ENCODE results near the gene TMEM98.
"Not testable (repeated sequence)": the region's sequence is repeated elsewhere in the genome, so short reads cannot be mapped to it uniquely, and the experiment has no call there.

The TMEM98 gene

GRCh38 chr17:32927724-32928585, at the start of gene TMEM98:
TSS of gene TMEM98 (plus strand) at chr17:32928153. CDS start at chr17:32931529, 3,376 bp downstream.
- no peak for DNase-seq

- DNase-seq = no peak
These were observed 49.7 kb upstream of the TMEM98 start for GRCh38 chr17:32878211-32878610.

DNA sequence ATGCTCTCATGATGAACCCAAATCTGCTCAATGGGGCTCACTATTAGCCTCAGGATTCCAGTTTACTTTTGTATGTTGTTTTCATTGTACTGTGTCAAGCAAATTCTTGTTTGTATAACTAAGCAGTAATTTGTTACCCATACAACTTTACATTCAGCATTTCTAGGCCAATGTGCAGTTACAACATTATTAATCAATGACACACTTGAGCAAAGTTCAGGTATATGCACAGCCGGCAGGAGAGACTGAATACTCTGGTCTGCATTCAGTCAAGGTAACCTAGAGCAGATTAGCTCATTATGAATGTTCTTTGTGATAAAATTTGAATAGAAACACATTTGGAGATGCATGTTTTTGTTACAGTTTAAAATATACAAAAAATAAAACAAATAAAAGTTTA, 48.8 kb upstream of the TMEM98 start:
- no peak for DNase-seq

DNA sequence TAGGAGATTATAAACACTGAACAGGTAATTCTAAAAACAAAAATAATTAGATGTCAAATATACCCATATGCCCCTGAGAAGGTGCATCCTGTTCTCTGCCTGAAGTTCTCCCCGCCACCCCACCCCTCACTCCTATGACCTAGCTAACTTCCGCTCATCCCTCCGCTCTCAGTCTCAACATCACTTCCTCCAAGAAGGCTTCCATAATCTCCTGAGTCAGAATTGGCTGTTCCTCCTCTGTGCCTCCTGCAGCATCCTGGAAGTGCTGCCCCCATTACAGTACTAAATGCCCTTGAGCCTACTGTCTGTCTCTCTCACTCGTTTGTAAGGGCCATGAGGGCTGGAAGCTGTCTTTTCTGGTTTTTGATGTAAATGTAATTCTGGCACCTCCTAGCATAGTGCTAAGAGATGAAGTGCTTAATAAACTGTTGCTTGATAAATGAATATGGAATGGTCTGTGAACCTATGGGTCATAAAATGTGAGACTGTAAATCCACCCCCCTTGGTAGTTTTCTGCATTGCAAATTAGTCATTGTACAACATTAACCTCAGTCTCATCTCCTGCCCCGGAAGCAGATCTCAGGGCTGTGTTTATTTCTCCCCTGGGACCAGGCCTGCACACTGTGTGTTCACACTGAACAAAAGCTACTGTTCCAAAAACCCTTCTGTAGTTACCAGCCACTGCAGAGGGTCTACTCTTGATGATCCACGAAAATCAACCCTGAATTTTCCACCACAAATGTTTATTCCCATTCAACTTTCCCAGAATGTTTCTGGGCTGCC, 47.1 kb upstream of the TMEM98 start:
- no peak for DNase-seq

DNA sequence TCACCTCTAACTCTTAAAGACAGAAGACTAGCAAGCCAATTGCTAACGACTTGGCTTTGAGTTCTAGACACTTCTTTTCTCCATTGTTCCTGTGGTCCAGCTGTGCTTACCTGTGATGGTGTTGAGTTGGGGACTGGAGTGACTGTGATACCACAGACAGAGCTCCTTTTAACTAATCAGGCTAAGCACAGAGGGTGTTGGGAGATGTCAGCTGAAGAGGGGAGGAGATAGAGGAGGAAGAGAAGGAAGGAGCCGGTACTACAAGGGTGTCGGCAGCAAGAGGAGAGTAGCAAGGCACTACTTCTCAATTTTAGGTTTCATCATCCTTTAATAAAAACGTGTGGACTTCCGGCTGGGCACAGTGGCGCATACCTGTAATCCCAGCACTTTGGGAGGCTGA, 45.9 kb upstream of the TMEM98 start:
- DNase-seq = no peak

DNA sequence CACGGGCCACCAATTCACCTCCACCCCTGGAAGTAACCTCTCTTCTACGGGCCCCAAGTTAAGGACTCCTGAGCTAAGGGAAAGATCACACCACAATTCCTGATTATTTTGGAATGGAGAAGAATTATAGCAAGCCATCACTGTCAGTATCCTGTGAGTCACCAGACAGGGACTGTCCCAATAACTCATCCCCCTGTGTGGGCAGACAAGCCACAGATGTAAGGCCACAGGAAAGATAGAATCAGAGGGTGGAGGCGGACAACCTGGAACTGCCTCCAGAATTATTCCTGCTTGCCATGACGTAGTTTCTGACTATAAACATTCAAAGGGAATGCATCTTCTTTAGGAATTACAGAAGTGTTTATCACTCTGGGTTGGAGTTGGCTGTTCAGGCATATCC, 45.2 kb upstream of the TMEM98 start:
- DNase-seq = no peak

GRCh38 chr17:32886951-32887350, 41.0 kb upstream of the TMEM98 start:
- DNase-seq = not testable (repeated sequence)

GRCh38 chr17:32887410-32887809, 40.5 kb upstream of the TMEM98 start:
- DNase-seq = not testable (repeated sequence)

DNA sequence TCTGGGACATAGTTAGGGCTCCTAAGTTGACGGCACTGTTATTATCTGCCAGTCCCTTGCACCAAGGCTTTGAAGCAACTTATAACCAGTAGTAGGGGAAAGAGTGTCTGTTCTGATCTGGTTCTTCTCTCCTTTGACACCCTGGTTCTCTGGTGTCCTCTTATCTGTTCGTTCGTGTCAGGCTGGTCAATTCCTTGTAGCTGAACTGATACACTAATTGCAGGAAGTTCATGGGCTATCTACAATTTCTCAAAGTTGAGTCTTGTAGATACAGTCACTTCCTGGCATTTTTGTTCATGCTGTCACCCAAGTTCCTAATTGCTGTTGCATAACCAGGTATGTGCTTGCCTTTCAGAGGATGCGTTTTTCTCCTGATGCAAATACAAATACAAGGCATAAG, 33.7 kb upstream of the TMEM98 start:
- DNase-seq = no peak

DNA sequence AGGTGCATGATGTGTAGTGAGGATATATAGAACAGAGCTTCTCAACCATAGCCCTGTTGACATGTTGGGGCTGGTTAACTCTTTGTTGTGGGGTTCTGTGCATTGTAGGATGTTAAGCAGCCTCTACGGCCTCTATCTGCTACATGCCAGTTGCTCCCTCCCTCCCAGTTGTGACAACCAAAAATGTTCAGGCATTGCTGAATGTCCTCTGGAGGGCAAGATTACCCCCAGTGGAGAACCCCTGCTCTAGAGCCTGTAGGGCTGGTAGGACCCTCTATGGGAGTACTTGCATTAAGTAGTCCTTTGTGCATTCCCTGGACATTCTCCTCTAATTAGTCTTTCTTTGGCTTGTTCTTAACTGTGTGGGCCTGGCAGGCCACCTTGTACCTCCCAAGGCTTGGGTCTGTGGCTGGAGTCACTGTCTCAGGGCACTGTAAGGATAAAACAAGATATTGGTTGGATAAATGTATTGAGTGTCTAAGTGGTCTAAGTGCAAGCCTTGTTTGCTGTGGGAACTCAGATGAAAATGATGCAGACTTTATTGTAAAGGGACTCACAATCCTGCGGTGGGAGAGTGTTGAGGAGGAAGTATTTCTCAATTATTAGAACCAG, 31.2 kb upstream of the TMEM98 start:
- DNase-seq = no peak

DNA sequence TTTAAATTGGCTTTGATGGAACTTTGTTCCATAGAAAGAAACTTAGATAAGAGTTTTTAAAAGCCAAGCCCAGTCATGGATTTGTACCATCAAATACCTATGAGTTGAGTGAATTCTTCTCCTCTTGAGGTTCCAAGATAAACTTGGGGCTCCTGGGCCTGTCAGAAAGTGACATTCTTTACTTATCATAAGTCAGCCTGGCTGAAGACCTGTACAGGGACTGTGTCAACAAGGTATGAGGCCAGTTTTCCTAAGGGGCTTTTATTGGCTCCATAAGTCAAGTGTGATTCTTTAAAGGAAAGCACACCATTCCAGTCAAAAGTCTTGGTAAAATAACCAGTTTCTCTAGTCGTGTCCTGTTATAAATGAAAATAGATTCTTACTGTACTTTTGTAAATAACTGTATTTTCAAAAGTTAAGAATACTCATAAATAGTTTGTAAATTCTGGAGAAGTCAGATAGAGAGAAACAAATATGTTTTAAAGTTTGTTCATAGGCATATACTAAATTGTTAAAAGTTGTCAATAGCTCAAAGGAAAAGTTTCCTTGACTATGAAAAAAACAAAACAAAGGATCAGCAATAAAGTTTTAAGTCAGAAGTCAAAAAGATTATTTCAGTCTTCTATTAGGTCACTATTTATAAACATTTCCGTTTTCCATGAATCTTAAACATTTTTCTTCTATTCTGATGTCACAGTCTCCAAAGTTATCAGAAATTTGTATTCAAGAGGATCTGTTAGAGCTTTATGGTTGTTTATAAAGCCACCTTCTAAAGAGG, 28.5 kb upstream of the TMEM98 start:
- no peak for DNase-seq

DNA sequence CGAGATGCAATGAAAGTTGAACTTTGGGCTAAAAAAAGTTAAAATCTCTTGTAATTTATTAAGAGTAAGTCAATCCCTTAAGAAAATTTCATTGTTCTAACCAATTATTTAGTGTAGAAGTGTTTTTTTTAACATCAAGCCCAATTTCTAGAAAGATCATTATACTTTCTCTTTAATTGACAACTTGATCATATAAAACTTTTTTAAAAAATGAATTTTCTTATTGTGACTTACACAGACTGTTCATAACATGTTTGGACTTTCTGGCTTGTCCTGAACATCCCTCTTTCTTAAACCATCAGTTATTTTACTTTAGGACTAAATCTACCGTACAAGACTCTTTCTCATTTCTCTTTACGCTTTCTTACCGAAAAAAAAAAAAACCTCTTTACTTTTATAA, 26.2 kb upstream of the TMEM98 start:
- no peak for DNase-seq

DNA sequence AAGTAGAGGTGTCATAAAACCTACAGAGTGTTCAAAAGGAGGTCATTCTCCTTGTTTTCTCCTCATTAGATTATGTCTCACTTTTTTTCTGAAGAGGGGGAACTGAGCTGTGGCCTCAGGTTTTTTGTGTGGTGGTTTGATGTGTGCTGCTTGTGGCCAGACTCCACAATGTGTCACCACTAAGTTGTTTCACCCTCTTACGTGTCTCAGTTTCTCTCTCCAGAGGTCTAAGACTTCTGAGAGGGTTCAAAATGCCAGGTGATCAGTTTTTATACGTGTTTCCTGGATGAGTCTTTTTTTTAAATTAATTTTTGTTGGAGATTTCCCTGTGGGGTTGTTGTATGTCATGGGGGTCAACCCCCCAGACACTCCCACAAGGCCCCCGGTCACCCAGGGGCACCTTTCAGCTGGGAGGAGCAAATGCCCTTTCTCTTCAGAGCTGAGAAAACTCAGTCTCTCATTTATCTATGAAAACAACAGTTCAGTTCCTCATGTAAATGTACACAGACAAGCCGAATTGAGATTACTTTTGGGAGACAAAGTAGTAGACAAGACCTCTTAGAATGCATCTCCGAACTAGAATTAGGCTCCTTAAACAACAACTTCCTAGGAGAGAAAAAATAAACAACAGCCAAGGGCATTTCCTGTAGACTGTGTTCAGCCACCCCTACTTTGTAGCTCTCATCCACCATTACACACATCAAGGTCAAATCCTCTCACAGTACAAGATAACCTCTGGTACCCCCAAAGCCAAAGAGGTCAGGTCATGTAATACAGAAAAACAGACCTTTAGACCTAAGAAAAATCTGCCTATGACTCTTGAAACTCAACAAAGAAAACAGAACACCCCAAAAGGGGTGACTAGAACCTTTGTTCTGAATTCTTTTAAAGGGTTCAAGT, 23.9 kb upstream of the TMEM98 start:
- no peak for DNase-seq

GRCh38 chr17:32904891-32905290, 23.1 kb upstream of the TMEM98 start:
- no peak for DNase-seq

GRCh38 chr17:32907583-32907982, 20.4 kb upstream of the TMEM98 start:
- DNase-seq = no peak

DNA sequence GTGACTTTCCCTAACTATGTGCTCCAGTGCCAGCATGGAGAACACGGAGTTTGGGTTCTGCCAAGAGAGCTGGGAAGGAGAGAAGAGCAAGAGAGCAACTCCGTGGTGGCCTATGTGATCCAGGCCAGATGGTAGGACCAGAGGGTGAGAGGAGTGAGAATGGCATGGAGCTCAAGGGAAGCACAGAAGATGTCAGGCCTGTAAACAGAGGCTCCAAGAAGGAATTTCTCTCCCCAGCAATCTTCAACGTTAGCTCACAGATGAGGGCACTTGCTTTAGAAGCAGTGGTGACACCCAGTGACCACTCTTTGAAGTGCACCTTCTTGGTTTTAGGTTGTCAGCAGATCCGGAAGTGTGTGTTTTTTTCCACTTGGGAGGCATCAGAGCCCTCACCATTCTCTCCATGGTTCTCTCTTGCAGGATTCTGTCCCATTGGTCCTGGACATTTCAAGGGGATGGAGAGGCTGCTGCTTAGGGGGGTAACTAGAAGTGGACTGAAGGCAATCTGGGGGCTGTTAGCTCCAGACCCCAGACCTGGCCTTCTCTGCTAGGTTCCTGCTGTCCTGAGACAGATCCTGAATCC, 18.1 kb upstream of the TMEM98 start:
- peak; percentile 18 for DNase-seq

GRCh38 chr17:32910769-32911168, 17.2 kb upstream of the TMEM98 start:
- DNase-seq = no peak

DNA sequence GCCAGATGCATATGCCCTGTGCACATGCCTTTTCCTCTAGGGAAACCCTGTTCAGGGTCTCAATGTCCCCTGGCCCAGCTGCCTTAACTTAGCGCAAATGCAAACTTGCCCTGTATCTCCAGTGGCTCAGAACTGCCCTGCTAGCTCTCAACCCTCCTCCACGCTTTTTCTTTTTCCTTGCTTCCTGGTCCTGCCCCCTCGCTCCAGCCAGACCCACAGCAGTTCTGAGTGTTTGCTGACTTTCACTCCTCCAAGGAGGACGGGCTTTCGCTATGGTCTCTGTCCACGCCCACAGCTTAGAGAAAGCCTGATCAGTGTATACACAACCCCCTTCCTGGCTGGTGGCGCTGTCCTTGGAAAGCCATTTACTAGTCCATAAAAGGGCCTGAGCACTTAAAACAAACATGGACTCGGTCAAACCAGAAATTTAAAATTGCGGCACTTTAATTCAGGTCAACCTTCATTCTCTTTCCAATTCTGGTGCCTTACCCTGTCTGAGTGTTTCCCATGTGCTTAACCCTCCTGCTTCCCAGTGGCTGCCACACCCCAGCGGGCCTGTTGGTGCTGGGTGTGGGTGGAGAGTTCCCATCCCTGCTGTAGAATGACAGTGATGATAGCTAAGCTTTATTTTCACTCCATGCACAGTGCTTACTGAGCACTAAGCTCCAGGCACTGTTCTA, 15.6 kb upstream of the TMEM98 start:
- no peak for DNase-seq

DNA sequence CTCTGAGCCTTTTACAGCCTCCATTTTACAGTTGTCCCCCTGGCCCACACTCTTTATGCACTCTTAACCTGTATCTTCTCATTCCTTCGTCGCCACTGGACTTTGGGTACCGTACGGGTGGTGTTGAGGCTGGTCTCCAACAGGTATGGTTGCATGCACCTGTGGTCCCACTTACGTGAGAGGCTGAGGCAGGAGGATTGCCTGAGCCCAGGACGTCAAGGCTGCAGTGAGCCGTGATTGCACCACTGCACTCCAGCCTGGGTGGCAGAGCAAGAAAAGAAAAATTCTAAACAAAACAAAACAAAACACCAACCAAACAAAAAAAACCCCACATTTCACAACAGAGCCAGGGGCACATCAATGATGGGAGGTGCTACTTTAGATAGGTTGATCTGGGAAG, 14.4 kb upstream of the TMEM98 start:
- DNase-seq = no peak

- no peak for DNase-seq
These were observed 13.8 kb upstream of the TMEM98 start for GRCh38 chr17:32914181-32914580.

- DNase-seq = no peak
These were observed 12.7 kb upstream of the TMEM98 start for GRCh38 chr17:32915245-32915644.
